Measurements from ENCODE around the gene TAF11. TPM values are rescaled to one million over a fixed set of nuclear protein-coding genes. Genes with fewer than 3 reads are reported as not detected.

The TAF11 gene
- total RNA-seq, 4 donors from 2014 or later = 17.1 to 25.3 (median 20.3) TPM

DNA sequence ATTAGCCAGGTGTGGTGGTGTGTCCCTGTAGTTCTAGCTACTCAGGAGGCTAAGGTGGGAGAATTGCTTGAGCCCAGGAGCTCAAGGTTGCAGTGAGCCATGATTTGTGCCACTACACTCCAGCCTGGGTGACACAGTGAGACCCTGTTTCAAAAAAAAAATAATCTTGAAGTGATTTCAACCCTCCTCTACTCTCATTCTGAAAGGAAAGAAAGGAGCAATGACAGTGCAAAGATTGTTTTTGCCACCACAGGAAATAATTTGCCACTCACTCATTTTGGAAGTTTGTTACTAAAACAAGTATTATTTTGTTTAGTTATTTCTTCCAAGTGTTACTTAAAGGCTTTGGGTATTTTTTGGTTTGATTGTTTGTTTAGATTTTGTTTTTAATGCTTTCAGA is 50.3 kb downstream of the TAF11 start:
- no peaks in the 10 kb centered on the region for H3K27me3 ChIP-seq
- H3K27ac ChIP-seq = no peak overlapping the region
- no peak for DNase-seq (ENCODE audit: low spot score in 2 of 2)
- H3K9me3 ChIP-seq = no peaks in the 10 kb centered on the region
- H3K4me3 ChIP-seq = no peak overlapping the region
- TF ChIP-seq POLR2A (IDR thresholded peaks at IDR 0.05) = no peak
- TF ChIP-seq EP300 (IDR thresholded peaks at IDR 0.05) = no peak
- TF ChIP-seq, protein P1, sequence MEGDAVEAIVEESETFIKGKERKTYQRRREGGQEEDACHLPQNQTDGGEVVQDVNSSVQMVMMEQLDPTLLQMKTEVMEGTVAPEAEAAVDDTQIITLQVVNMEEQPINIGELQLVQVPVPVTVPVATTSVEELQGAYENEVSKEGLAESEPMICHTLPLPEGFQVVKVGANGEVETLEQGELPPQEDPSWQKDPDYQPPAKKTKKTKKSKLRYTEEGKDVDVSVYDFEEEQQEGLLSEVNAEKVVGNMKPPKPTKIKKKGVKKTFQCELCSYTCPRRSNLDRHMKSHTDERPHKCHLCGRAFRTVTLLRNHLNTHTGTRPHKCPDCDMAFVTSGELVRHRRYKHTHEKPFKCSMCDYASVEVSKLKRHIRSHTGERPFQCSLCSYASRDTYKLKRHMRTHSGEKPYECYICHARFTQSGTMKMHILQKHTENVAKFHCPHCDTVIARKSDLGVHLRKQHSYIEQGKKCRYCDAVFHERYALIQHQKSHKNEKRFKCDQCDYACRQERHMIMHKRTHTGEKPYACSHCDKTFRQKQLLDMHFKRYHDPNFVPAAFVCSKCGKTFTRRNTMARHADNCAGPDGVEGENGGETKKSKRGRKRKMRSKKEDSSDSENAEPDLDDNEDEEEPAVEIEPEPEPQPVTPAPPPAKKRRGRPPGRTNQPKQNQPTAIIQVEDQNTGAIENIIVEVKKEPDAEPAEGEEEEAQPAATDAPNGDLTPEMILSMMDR (IDR thresholded peaks at IDR 0.05) = no peak
- H3K4me1 ChIP-seq = peaks cover 0 to 5% (median 0%) of the 10 kb centered on the region in 4 donors
- peaks cover 0 to 72% (median 0%) of the 10 kb centered on the region in 3 donors for H3K36me3 ChIP-seq

GRCh38 chr6:34836451-34836850 is 51.4 kb downstream of the TAF11 start:
- H3K36me3 ChIP-seq = peaks cover 0 to 69% (median 0%) of the 10 kb centered on the region in 3 donors

DNA sequence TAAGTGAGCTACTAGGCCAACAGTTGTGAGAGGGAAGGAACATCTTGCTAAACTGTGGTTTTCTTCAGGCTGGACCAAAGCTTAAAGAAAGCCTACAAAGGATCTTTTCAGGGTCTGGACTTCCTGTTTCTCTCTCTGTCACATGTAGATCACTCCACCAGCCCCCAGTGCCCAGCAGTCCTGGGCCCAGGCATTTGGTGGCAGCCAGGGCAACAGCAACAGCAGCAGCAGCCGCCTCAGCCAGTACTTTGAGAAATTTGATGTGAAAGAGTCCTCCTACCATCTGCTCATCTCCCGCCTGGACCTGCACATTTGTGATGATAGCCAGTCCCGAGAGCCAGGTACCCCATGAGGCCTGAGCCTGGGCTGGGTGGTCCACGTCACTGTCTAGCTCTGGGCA is 51.8 kb downstream of the TAF11 start:
- TF ChIP-seq EP300 (IDR thresholded peaks at IDR 0.05) (no peak), POLR2A (IDR thresholded peaks at IDR 0.05) (no peak)
- TF ChIP-seq, protein P1 (IDR thresholded peaks at IDR 0.05) = no peak

More at GRCh38 chr6:34836451-34836850, 51.4 kb downstream of the TAF11 start:
- DNase-seq (ENCODE audit: low spot score in 2 of 2) = no peak
- WGBS, 2 donors = 79 to 85% methylated on average over 2 of the region's 2 CpGs
- peak overlapping the region in 1 of 4 donors; percentile 59 for H3K27ac ChIP-seq
- H3K4me3 ChIP-seq = no peak overlapping the region
- peaks cover 0 to 5% (median 0%) of the 10 kb centered on the region in 4 donors for H3K4me1 ChIP-seq
- H3K27me3 ChIP-seq = no peaks in the 10 kb centered on the region
- no peaks in the 10 kb centered on the region for H3K9me3 ChIP-seq
- TF ChIP-seq, protein P1 (IDR thresholded peaks at IDR 0.05) = no peak
- TF ChIP-seq POLR2A (IDR thresholded peaks at IDR 0.05) = no peak
- TF ChIP-seq EP300 (IDR thresholded peaks at IDR 0.05) = no peak

DNA sequence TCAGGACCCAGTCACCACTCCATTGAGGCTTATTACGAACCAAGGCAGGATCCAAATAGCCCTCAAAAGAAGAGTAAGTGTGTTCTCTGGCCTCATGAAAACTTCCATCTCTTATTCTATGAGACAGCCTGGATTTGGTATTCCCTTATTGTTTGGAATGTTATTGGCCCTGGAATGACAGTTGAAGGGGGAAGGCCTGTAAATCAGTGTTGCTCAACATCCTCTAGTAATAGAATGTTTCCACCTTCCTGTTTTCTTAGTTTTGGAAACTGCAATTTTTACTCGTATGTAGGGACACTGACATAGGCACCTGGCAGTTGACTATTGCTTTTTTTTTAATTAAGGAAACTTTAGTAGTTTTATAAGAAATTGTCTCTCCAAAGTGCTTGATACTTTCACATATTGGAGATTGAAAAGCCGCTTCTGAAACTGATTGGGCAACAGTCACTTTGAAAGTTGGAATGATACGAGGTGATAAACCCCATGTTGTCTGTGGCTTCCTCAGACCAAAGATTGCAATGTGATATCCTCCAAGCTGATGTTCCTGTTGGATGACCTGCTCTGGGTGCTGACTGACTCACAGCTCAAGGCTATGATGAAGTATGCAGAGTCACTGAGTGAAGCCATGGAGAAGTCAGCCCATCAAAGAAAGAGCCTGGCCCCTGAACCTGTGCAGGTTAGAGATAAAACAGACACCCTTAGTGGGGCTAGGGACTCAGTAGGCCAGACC is 52.9 kb downstream of the TAF11 start:
- H3K4me1 ChIP-seq = peaks cover 0 to 5% (median 0%) of the 10 kb centered on the region in 4 donors
- H3K27me3 ChIP-seq = no peaks in the 10 kb centered on the region
- DNase-seq (ENCODE audit: low spot score in 2 of 2) = peak in 1 of 2 donors; percentile 8
- TF ChIP-seq POLR2A (IDR thresholded peaks at IDR 0.05) (no peak), EP300 (IDR thresholded peaks at IDR 0.05) (no peak)
- TF ChIP-seq, protein P1 (IDR thresholded peaks at IDR 0.05) = no peak
- H3K27ac ChIP-seq = peak overlapping the region in 2 of 4 donors; percentile 26 to 59
- H3K36me3 ChIP-seq = peaks cover 0 to 64% (median 0%) of the 10 kb centered on the region in 3 donors
- no peaks in the 10 kb centered on the region for H3K9me3 ChIP-seq
- WGBS, 2 donors = 78 to 87% methylated on average over 4 of the region's 4 CpGs
- no peak overlapping the region for H3K4me3 ChIP-seq

More for the DNA sequence above, 51.8 kb downstream of the TAF11 start:
- DNase-seq (ENCODE audit: low spot score in 2 of 2) = no peak
- Histone ChIP-seq H3K27ac (peak overlapping the region in 1 of 4 donors; percentile 59), H3K27me3 (no peaks in the 10 kb centered on the region), H3K4me3 (no peak overlapping the region), H3K4me1 (peaks cover 0 to 5% (median 0%) of the 10 kb centered on the region in 4 donors), H3K36me3 (peaks cover 0 to 65% (median 0%) of the 10 kb centered on the region in 3 donors), H3K9me3 (no peaks in the 10 kb centered on the region)
- 90 to 91% methylated on average over 2 to 4 of the region's 4 CpGs for WGBS, 2 donors

DNA sequence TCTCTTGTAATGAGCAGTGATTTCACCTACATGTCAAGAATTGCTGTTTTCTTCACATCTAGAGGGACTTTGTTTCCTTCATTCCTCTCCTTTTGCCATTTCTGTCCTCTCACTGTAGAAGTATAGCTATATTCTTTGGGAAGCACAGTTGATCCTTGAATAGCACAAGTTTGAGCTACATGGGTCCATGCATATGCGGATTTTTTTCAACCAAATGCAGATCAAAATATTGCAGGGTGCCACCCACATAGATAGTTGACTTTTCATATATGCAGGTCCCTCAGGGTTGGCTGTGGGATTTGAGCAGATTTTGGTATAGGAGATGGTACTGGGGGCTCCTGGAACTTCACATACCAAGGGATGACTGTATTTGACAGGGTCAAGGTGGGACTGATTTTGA is 54.9 kb downstream of the TAF11 start:
- no peak for DNase-seq (ENCODE audit: low spot score in 2 of 2)
- no peaks in the 10 kb centered on the region for H3K9me3 ChIP-seq
- no peaks in the 10 kb centered on the region for H3K27me3 ChIP-seq
- peaks cover 0 to 5% (median 0%) of the 10 kb centered on the region in 4 donors for H3K4me1 ChIP-seq
- H3K4me3 ChIP-seq = no peak overlapping the region
- TF ChIP-seq, protein P1 (IDR thresholded peaks at IDR 0.05) = no peak
- no peak for TF ChIP-seq POLR2A (IDR thresholded peaks at IDR 0.05)
- TF ChIP-seq EP300 (IDR thresholded peaks at IDR 0.05) = no peak
- WGBS, 2 donors = 97 to 100% methylated on average over 1 of the region's 1 CpG
- no peak overlapping the region for H3K27ac ChIP-seq
- peaks cover 0 to 65% (median 0%) of the 10 kb centered on the region in 3 donors for H3K36me3 ChIP-seq

Measured in tibial nerve (tissue), 4 donors.